HCT116 (cell line): Measurements from ENCODE around the gene PLA2G7. TPM values are rescaled to one million over a fixed set of nuclear protein-coding genes. Genes with fewer than 3 reads are reported as not detected.
"Not testable (repeated sequence)": the region's sequence is repeated elsewhere in the genome, so short reads cannot be mapped to it uniquely, and the experiment has no call there.

Experiments used
- ATAC-seq: fragments of 200-7000 bp; cut with Tn5 transposase; 2 replicates; pipeline ENCODE4 v1.9.1; 2020; ENCODE audit warnings: mild to moderate bottlenecking, moderate library complexity
- BruUV-seq: library from RNA; stranded (reverse); fragments of 400-500 nt; replicated peaks from 2 replicates; lab custom pipeline; 2021; lab: Mats Ljungman, UMichigan
- CTCF ChIA-PET: fragments of 300-600 bp; sonication (Branson Sonifier 250); formaldehyde crosslinking; loops from one replicate; lab custom pipeline; 2021; ENCODE audit warnings: antibody characterized with exemption; lab: Charles Lee
- POLR2A ChIA-PET: fragments of 300-600, 350-600 bp; sonication (Branson Sonifier 250); formaldehyde crosslinking; loops from one replicate; lab custom pipeline; 2021; ENCODE audit warnings: antibody characterized with exemption; lab: Charles Lee
- RAD21 ChIA-PET, 2 experiments: fragments of 300-600 bp; sonication (Branson Sonifier 250); formaldehyde crosslinking; loops; one replicate each; lab custom pipeline; 2023; ENCODE audit warnings: low total read pairs in 2 of 2; ENCODE audit not compliant: uncharacterized antibody in 2 of 2, unreplicated experiment in 2 of 2, low non-redundant PET in 1 of 2; lab: Charles Lee
- DNase-seq: peaks from one replicate; pipeline ENCODE4 v3.0.0-alpha.2; 2010; ENCODE audit warnings: low read depth, low spot score
- H2AFZ ChIP-seq: fragments of 200-600 bp; shearing (Covaris generic), sonication (generic); 2 replicates; pipeline ENCODE4 v1.6.1; 2017; ENCODE audit warnings: low read depth, mixed run types, mixed read lengths, antibody characterized with exemption, low read length; ENCODE audit not compliant: poor library complexity, severe bottlenecking
- H3K27ac ChIP-seq: 2 replicates; pipeline ENCODE4 v1.5.1; 2012; ENCODE audit warnings: low read depth, low read length
- H3K27me3 ChIP-seq: fragments of 200-600 bp; sonication (generic); 2 replicates; pipeline ENCODE4 v1.6.1; 2016; ENCODE audit warnings: mixed run types, low read length, mixed read lengths; ENCODE audit not compliant: insufficient read depth
- H3K36me3 ChIP-seq, 2 experiments: fragments of 200-500 bp in 1 of 2; fragments of 200-600 bp in 1 of 2; sonication (Bioruptor generic) in 1 of 2; sonication (generic) in 1 of 2; 2 replicates each; pipeline versions ENCODE4 v1.5.1 to v1.6.1; 2014 to 2016; ENCODE audit warnings: low read length in 2 of 2, inconsistent platforms in 1 of 2, mixed read lengths in 1 of 2, mixed run types in 1 of 2; ENCODE audit not compliant: insufficient read depth in 2 of 2, control insufficient read depth in 1 of 2
- H3K4me1 ChIP-seq, 2 experiments: fragments of 200-600 bp in 1 of 2; sonication (generic) in 1 of 2; 2 replicates each; pipeline versions ENCODE4 v1.5.1 to v1.6.1; 2012 to 2017; ENCODE audit warnings: low read length in 2 of 2, inconsistent platforms in 1 of 2, mild to moderate bottlenecking in 1 of 2, mixed read lengths in 1 of 2, mixed run types in 1 of 2, moderate library complexity in 1 of 2; ENCODE audit not compliant: insufficient read depth in 2 of 2, control insufficient read depth in 1 of 2
- H3K4me2 ChIP-seq: fragments of 200-600 bp; sonication (generic); 2 replicates; pipeline ENCODE4 v1.6.1; 2017; ENCODE audit warnings: mixed run types, low read length, mixed read lengths
- H3K4me3 ChIP-seq, 2 experiments: fragments of 200-600 bp in 1 of 2; sonication (generic) in 1 of 2; replicated peaks in 1 of 2; 2 replicates each; pipeline ENCODE4 v1.5.1; 2011 to 2016; ENCODE audit warnings: low read length in 2 of 2, control low read depth in 1 of 2, low read depth in 1 of 2, mild to moderate bottlenecking in 1 of 2, mixed read lengths in 1 of 2, mixed run types in 1 of 2
- H3K79me2 ChIP-seq: fragments of 200-600 bp; sonication (generic); 2 replicates; pipeline ENCODE4 v1.6.1; 2017; ENCODE audit warnings: mild to moderate bottlenecking, mixed run types, low read length, moderate library complexity, mixed read lengths; ENCODE audit not compliant: insufficient read depth
- H3K9ac ChIP-seq: fragments of 200-600 bp; sonication (generic); 2 replicates; pipeline ENCODE4 v1.6.1; 2016; ENCODE audit warnings: low read length, mixed read lengths
- H3K9me2 ChIP-seq: fragments of 200-600 bp; sonication (generic), shearing (Covaris generic); 2 replicates; pipeline ENCODE4 v1.6.1; 2017; ENCODE audit warnings: mixed run types, mild to moderate bottlenecking, moderate library complexity; ENCODE audit not compliant: insufficient read depth
- H3K9me3 ChIP-seq, 2 experiments: fragments of 200-500 bp in 1 of 2; fragments of 200-600 bp in 1 of 2; sonication (Bioruptor generic) in 1 of 2; sonication (generic) in 1 of 2; 2 replicates each; pipeline ENCODE4 v1.6.1; 2014 to 2017; ENCODE audit warnings: low read length in 2 of 2, mixed read lengths in 2 of 2, inconsistent platforms in 1 of 2, low read depth in 1 of 2, mild to moderate bottlenecking in 1 of 2, mixed run types in 1 of 2, moderate library complexity in 1 of 2; ENCODE audit not compliant: control insufficient read depth in 1 of 2, insufficient read depth in 1 of 2
- H4K20me1 ChIP-seq: fragments of 200-600 bp; sonication (generic), shearing (Covaris generic); 2 replicates; pipeline ENCODE4 v1.6.1; 2017; ENCODE audit warnings: mixed run types, mild to moderate bottlenecking, moderate library complexity; ENCODE audit not compliant: insufficient read depth
- ATF3 ChIP-seq: IDR thresholded peaks from 2 replicates; pipeline ENCODE4 v1.6.1; 2012
- EZH2phosphoT487 ChIP-seq: fragments of 200-600 bp; IDR thresholded peaks from 2 replicates; pipeline ENCODE4 v1.6.1; 2018; ENCODE audit warnings: antibody characterized with exemption, borderline replicate concordance
- SP1 ChIP-seq: IDR thresholded peaks from 2 replicates; pipeline ENCODE4 v1.6.1; 2012; ENCODE audit warnings: low read depth
- SRF ChIP-seq: IDR thresholded peaks from 2 replicates; pipeline ENCODE4 v1.6.1; 2012; ENCODE audit warnings: low read depth
- intact Hi-C: fragments of 100-400 bp; cut with micrococcal nuclease; formaldehyde crosslinking; loops from 2 replicates; pipeline ENCODE4 v1.10.0; 2022
- total RNA-seq: library from RNA; stranded (reverse); gene quantifications from one replicate; pipeline ENCODE4 v1.2.1, GENCODE V29; 2021; ENCODE audit not compliant: unreplicated experiment

Gene PLA2G7
- total RNA-seq, 1 experiment from 2014 or later: 2.8 TPM

DNA sequence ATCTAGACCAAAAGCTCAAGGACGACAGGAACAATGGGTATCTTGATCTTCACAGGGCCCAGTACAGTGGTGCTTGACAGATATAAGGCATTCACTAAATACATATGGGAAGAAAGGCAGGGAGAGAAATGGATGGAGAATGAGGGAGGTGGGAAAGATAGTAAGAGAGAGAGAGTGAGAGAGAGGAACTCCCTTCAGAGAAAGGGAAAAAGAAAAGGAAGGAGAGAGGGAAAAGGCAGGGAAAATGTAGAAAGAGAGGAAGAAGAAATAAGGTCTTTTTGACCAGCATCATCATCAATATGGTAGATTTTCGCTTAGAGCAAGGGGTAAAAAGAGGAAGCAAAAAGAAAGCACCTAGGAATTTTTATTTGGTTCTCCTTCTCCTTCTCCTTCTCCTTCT is 10.8 kb upstream of the PLA2G7 start:
- Histone ChIP-seq H3K9me3 (no peaks in the 10 kb centered on the region), H3K9ac (no peak overlapping the region), H2AFZ (no peak overlapping the region), H3K79me2 (no peaks in the 10 kb centered on the region), H3K4me1 (no peaks in the 10 kb centered on the region), H3K4me2 (no peak overlapping the region)
- intact Hi-C loops: no loop called here
- RAD21 ChIA-PET: no interaction called here
- POLR2A ChIA-PET: no interaction called here
- no peak for ATAC-seq
- TF ChIP-seq SRF (no peak), SP1 (no peak), ATF3 (no peak), EZH2phosphoT487 (no peak)
- TF ChIP-seq, all 23 proteins: peak for 0
- Histone ChIP-seq H3K27me3 (no peaks in the 10 kb centered on the region), H3K4me3 (no peak overlapping the region), H3K36me3 (no peaks in the 10 kb centered on the region), H3K9me2 (no peaks in the 10 kb centered on the region), H4K20me1 (no peaks in the 10 kb centered on the region), H3K27ac (no peak overlapping the region)
- no TSS peak for BruUV-seq
- CTCF ChIA-PET: no interaction called here
- DNase-seq: no peak

- H2AFZ ChIP-seq, intact Hi-C loops, CTCF ChIA-PET, H3K9me3 ChIP-seq, DNase-seq, RAD21 ChIA-PET, H3K9me2 ChIP-seq, H3K4me2 ChIP-seq, POLR2A ChIA-PET, H3K36me3 ChIP-seq, H4K20me1 ChIP-seq, ATAC-seq, H3K4me3 ChIP-seq, H3K9ac ChIP-seq, H3K27me3 ChIP-seq, H3K4me1 ChIP-seq, BruUV-seq, H3K27ac ChIP-seq, H3K79me2 ChIP-seq: not testable (repeated sequence)
These were observed 9.1 kb upstream of the PLA2G7 start for GRCh38 chr6:46744159-46744725.
